Mammary epithelial cell (primary cell): ENCODE measurements around the gene ANK3.

ENCODE experiments used
- CTCF ChIP-seq, 2 donors: IDR thresholded peaks in 1 of 2; conservative IDR thresholded peaks in 1 of 2; 2 replicates each; pipeline ENCODE4 v1.5.1; 2011 to 2012; ENCODE audit warnings: inconsistent platforms in 2 of 2, low read length in 2 of 2, mild to moderate bottlenecking in 2 of 2, control low read depth in 1 of 2, low read depth in 1 of 2; ENCODE audit not compliant: insufficient read depth in 1 of 2; ENCODE audit errors: extremely low read depth in 1 of 2
- EZH2 ChIP-seq: IDR thresholded peaks from 2 replicates; pipeline ENCODE4 v1.6.1; 2012; ENCODE audit warnings: low read length, inconsistent platforms, borderline replicate concordance

GRCh38 chr10:60040014-60040662, 349.5 kb downstream of the ANK3 start:
- TF ChIP-seq CTCF (conservative IDR thresholded peaks at IDR 0.05 in 1 of 2, IDR thresholded peaks at IDR 0.05 in 1 of 2; ENCODE audit: extremely low read depth in 1 of 2, insufficient read depth in 1 of 2, low read depth in 1 of 2, low read length in 2 of 2) (no peak), EZH2 (no peak)
